GM18508 (cell line): ENCODE data around the gene RUBCNL.

Experiments
- ATAC-seq: cut with Tn5 transposase; IDR thresholded peaks from one replicate; pipeline ENCODE4 v1.9.1; 2021; ENCODE audit warnings: moderate number of reproducible peaks; ENCODE audit not compliant: insufficient read depth, unreplicated experiment

The RUBCNL gene

GRCh38 chr13:46313432-46314257 is 73.4 kb downstream of the RUBCNL start:
- ATAC-seq = no peak

DNA sequence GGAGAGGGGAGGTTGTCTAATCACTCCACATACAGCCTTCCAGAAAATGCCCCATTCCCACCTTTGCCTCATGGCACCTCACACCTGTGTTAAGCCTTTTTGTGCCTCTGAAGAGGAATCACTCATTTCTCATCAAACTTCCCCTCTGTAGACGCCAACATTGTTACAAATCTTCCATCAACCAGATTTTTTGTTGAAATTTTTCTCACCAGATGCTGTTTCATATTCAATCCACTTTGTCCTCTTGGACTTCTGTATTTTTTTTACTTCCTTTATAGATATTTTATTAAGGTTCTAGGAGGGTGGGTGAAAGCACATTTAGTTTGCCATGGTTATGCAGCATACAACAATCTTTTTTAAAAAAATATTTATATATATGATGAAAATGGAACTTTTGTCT is 74.0 kb downstream of the RUBCNL start:
- ATAC-seq = no peak

DNA sequence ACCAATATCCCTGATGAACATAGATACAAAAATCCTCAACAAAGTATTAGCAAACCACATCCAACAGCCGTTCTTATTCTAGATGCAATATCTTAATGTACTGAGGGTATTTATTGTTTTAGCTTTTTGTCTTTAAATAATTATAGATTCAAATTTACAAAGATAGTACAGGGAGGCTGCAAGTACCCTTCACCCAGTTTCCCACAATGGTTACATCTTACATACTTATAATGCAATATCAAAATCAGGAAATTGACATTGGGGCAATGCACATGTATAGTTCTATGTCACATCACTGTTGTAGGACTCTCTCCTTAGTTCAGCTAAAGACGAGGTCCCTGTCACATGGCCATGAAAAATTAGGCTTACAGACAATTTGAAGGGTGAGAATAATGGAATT is 75.8 kb downstream of the RUBCNL start:
- ATAC-seq = no peak

DNA sequence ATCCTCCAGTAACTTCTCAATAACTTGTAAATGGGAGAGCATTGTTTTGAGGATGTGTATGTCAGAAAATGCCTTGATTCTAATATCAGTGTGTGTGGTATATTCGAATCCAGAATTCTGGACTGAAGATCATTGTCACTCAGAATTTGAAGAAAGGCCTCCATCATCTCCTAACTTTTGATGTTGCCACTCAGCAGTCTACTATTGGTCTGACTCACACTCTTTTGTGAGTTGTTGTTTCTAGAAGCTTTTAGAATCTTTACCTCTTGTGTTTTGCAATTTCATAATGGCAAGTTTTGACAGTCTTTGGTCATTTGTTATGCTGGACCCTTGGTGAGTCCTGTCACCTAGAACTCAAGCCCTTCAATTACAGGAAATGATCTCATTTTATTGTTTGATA is 77.0 kb downstream of the RUBCNL start:
- ATAC-seq = no peak

DNA sequence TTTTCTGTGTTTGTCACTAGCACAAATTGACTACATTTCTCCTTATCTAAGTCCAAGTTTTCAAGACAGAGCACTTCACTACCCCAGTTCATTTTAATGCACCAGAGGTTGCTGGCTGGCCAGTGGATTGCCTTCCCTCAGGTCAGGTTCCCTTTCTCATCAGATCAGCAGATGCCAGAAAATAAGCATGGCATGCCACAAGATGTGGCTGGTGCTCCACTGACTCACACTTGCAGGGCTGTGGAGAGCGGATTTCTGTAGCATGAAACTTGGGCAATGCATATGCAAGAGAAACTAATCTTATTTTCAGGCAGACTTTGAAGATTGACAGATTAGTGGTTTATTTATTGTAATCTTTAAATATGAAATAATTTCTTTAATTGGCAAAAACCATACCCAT is 79.5 kb downstream of the RUBCNL start:
- no peak for ATAC-seq

GRCh38 chr13:46304546-46304945 is 82.5 kb downstream of the RUBCNL start:
- ATAC-seq = no peak

DNA sequence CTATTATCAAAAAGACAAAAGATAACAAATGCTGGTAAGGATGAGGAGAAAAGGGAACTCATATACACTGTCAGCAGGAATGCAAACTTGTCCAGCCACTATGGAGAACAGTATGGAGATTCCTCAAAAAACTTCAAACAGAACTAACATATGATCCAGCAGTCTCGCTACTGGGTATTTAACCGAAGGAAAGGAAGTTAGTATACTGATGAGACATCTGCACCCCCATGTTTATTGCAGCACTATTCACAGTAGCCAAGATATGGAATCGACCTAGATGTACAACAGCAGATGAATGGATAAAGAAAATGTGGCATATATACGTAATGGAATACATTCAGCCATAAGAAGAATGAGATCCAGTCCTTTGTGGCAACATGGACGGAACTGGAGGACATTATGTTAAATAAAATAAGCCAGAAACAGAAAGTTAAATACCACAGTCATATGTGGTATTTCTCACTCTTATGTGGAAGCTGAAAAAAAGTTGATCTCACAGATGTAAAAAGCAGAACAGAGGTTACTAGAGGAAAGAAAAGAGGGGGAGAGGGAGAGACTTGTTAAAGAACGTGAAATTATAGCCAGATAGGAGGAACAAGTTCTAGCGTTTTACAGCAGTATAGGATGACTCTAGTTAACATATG is 83.2 kb downstream of the RUBCNL start:
- ATAC-seq = no peak

GRCh38 chr13:46297361-46297811 is 89.7 kb downstream of the RUBCNL start:
- ATAC-seq = no peak

- no peak for ATAC-seq
Measured at GRCh38 chr13:46296921-46297320, 90.1 kb downstream of the RUBCNL start.

DNA sequence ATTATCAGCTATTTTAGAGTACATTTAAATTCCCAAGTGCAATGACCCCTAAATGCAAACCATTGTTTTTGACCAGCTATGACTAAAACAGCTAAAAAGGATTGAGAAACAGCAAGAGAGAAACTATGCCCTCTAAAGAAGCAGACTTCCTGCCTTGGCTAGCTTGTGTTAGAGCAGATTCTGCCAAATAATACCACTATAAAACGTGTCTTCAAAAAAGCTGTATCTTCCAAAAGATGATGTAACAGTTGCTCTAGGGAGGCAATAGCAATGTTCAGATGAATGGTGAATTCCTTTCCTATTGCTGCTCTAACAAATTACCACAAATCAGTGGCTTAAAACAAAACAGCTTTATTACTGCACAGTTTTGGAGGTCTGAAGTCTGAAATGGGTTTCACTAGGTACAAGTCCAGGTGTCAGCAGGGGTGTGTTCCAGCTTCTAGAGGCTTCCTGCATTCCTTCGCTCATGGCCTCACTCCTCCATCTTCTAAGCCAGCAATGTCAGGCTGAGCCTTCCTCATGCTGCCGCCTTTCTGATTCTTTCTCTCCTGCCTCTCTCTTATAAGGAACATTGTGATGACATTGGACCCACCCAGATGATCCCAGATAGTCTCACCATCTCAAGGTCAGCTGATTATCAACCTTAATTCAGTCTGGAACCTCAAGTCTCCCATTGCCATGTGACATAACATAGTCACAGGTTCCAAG is 90.8 kb downstream of the RUBCNL start:
- no peak for ATAC-seq

DNA sequence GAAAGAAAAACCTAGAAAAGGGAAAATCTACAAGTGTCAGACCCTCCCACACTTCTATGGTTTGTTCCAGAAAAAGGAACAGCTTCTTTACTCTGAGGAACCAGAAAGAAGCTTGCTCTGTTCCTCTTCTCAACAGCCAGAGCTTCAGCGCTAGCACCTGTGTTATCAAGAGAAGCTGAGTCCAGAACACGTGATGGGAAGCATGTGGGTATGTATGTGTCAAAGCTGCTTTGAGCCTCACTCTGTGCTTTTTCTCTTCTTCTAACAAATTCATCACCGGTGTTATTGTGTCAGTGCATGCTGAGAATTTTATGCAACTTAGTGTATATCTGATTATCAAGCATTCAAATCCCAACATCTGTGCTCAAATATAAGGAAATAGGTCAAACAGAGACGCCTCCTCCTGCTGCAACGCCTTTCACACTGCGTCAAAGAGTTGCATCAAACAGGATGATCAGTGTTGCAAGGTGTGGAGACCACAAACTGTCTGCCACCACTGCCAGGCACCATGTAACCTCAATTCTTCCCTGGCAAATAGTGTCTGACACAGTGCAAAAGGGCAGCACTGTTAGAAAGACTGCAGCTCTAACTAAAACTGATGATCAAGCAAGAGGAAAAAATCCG is 91.4 kb downstream of the RUBCNL start:
- no peak for ATAC-seq

- ATAC-seq = no peak
Measured at GRCh38 chr13:46293436-46293835, 93.6 kb downstream of the RUBCNL start.
